ENCODE results near the gene ZNF592.

The ZNF592 gene

GRCh38 chr15:84812842-84813241 is 64.5 kb downstream of the ZNF592 start:
- no peak for DNase-seq

- no peak for DNase-seq
Observed at GRCh38 chr15:84813435-84813834, 65.0 kb downstream of the ZNF592 start.

- no peak for DNase-seq
Observed at GRCh38 chr15:84813931-84814330, 65.5 kb downstream of the ZNF592 start.

- no peak for DNase-seq
Observed at GRCh38 chr15:84814916-84815315, 66.5 kb downstream of the ZNF592 start.

DNA sequence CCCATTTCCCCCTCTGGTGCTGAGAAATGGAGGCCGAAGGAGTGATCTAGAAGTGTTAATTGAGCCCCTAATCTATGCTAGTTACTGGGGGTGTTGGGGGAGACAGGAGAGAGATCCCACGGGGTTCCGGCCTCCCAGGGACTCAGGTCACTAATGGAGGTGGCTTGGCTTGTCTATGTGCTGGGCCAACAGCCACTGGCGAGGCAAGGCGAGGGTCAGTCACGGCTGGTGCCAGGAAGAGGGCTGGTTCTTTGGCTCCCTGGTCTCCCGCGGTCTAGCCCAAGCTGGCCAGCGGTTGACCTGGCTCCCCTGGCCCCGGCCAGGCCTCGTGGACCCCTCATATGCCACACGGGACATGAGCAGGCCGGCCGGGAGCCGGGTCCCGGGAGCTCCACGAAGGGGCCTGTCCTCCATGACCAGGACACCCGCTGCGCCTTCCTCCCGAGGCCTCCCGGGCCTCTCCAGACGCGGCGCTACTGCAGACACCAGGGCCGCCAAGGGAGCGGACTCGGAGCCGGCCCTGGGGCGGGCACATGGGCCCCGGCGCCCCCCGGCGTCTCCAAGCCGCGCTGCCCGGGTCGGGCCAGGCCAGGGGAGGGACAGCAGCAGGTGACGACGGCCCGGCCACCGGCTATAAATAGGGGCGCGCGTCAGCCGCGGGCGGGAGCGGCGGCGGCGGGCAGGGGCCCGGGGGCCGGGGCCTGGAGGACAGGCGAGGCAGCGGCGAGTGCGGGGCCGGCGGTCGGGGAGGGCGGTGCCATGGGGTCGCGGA is 68.5 kb downstream of the ZNF592 start, which contains the start of gene ALPK3:
TSS of gene ALPK3 (plus strand) at position 663 of the 772 bp plus-strand sequence. CDS start at position 760, 97 bp downstream.
- no peak for DNase-seq

- no peak for DNase-seq
Observed at GRCh38 chr15:84817466-84818081, 69.2 kb downstream of the ZNF592 start.

DNA sequence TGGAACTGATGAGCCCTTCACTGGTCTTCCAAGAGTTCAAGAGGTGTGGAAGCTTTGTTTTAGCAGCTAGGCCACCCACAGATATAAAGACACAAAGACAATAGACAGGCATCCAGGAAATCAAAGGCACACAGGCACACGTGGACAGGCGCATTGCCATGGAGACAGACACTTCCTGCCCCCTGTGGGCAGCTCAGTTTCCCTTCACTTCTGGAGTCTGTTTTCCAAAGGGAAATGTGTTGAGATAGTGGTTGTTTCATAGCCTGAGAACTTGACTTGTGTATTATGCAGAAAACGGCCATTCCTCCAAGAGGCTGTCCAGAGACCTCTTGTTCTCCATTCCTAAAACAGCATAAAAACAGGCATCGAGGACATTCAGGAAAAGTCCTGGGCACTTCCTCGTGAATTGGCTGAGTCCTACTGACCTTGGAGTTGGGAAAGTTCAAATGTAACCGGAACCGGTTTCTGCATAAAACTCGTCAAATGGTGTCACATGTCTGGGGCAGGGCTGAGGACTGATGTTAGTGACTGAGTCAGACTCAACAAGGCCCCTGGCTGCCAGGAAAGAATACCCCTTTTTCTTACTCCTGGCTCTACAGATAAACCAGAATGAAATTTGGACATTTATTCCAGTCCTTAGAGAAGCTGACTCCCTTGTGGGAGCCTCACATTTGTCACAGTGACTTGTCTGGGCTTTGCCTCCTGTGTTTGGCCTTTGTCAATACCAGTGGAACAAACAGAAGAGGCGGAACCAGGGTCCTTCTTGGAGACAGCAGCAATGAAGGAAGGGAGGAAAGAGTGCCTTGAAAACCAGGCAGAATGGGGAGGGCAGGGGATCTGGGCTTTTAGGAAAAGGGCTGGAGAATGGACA is 70.1 kb downstream of the ZNF592 start:
- peak in 1 of 2 experiments; percentile 12 for DNase-seq

- no peak for DNase-seq
Observed at GRCh38 chr15:84819291-84819768, 70.9 kb downstream of the ZNF592 start.

- no peak for DNase-seq
Observed at GRCh38 chr15:84819791-84820190, 71.4 kb downstream of the ZNF592 start.

- no peak for DNase-seq
Observed at GRCh38 chr15:84821501-84822021, 73.2 kb downstream of the ZNF592 start.

- DNase-seq = peak; percentile 64 to 89
Observed at GRCh38 chr15:84822653-84823281, 74.4 kb downstream of the ZNF592 start.

DNA sequence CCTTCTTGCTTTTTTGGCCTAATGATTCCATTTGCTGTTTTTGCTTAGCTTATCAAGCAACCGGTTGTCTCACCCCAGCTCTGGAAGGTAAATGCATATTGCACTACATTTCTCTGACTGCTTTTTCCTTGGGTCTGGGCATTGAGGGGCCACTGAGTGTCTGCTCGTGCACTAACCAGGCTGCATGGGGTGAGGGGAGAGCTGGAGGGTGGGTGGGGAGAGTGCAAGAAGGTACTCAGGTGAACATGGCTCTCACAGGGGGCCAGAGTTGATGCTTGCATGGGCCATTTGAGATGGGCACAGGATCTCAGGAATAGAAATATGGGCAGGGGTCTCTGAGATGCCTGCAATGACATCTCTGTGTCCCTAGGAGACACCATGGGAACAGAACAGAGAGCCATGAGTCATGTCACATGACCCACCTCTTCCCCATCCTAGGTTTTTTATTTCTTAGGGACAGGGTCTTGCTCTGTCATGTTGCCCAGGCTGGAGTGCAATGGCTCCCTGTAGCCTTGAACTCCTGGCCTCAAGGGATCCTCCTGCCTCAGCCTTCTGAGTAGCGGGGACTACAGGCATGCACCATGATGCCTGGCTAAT is 75.0 kb downstream of the ZNF592 start:
- DNase-seq = peak in 1 of 2 experiments; percentile 49

DNA sequence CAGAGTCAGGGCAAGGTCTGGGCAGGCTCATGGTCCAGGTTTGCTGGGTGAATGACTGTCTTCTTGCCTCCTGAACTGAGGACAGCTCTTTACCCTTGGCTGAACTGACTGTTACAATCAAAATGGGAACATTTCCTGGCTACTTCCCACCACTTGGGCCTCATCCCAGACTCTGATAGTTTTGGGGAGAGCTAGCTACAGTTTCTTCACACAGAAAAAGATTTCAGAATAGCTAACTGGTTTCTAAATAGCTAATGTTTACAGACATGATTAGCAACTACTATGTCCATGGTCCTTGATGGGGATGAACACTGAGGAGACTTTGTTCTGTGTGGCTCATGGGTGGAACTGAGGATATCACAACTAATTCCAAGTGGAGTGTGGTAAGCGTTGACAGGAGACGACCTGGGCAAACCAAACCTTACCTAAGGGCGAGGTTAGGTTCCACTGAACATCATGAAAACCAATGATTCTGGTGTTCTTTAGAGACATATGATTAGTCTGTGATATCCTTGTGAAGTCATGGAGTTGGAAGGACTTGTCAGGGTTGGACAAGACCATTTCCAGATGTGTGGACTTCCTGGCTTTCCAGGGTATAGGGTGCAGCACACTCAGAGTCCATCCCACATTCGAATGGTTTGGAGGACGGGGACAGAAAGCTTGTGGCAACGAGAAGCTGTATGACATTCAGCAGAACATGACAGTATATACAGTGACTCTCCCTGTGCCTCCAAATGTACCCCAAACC is 76.0 kb downstream of the ZNF592 start:
- no peak for DNase-seq

GRCh38 chr15:84826369-84826823 is 78.0 kb downstream of the ZNF592 start:
- DNase-seq = peak; percentile 16

GRCh38 chr15:84827246-84827645 is 78.9 kb downstream of the ZNF592 start:
- no peak for DNase-seq

DNA sequence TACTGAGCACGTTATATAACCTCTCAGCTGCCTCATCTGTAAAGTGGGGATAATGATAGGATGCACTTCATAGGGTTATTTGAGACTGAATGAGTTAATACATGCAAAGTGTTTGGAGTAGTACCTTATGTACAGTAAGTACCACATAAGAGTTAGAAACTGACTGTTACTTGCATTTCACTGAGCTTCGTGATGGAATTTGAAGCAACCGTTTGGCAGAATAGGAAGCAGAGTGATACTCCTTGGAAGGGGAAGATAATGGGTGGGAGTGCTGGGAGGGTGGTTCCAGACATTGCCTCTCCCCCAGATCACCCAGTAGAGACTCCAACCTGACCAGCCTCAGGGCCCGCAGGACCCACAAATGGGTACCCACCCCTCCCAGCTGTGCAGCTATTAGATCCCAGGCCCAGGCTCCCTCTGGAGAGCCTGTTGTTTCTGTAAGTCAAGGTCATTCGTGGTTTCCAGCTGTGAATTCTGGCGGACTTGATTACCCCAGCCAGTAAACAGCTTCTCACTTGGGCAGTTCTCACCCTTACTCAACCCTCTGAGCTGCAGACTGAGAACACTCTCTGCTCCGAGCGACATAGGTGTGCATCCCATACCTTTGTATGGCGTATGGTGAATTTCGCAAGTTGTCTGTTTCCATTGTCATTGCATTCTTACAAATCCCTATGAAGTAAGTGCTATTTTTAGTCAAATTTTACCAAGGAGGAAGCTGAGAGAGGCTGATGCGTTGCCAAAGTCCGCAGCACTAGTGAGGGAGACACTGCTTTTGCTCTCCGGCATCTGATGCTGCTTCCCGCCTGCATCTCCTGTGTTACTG is 79.9 kb downstream of the ZNF592 start:
- DNase-seq = no peak

DNA sequence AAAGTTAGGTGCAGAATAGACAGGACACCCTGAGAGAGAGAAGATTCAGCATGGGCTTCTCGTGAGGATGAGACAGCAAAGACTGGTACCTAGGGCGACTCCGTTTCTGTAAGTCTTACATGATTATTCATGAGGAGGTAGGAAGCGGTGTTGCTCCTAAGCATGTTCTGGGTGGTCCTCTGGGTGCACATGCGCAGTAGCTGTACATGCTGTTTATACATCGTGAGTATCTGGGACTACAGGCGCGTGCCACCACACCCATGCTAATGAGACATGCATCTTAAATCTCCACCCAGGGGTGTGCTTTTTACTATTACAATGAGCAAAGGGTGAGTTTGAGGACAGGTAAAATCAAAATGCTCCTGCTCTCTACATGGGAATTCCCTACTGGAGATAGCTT is 81.0 kb downstream of the ZNF592 start:
- DNase-seq = no peak

GRCh38 chr15:84830036-84830435 is 81.6 kb downstream of the ZNF592 start:
- no peak for DNase-seq

GRCh38 chr15:84831028-84831427 is 82.6 kb downstream of the ZNF592 start:
- DNase-seq = no peak

- DNase-seq = no peak
Observed at GRCh38 chr15:84831613-84832012, 83.2 kb downstream of the ZNF592 start.
